HFFc6 (cell line): ENCODE data around the gene ATG12. TPM values are rescaled to one million over a fixed set of nuclear protein-coding genes. Genes with fewer than 3 reads are reported as not detected.

ENCODE experiments used
- DNase-seq: peaks from one replicate; pipeline ENCODE4 v3.0.0-alpha.2; 2018
- H3K27ac Mint-ChIP-seq: 2 replicates; pipeline ENCODE4 v1.8.0; 2020; ENCODE audit warnings: mild to moderate bottlenecking, mixed read lengths
- H3K27me3 Mint-ChIP-seq: 2 replicates; pipeline ENCODE4 v1.8.0; 2021; ENCODE audit warnings: mild to moderate bottlenecking, moderate library complexity, mixed read lengths; ENCODE audit not compliant: insufficient read depth
- H3K36me3 Mint-ChIP-seq: 2 replicates; pipeline ENCODE4 v1.8.0; 2021; ENCODE audit warnings: low read depth, mixed read lengths
- H3K4me1 Mint-ChIP-seq: 2 replicates; pipeline ENCODE4 v1.8.0; 2020; ENCODE audit warnings: low read depth, mixed read lengths
- H3K4me3 Mint-ChIP-seq: 2 replicates; pipeline ENCODE4 v1.8.0; 2020; ENCODE audit warnings: mild to moderate bottlenecking, moderate library complexity, mixed read lengths
- H3K9me3 Mint-ChIP-seq: 2 replicates; pipeline ENCODE4 v1.8.0; 2020; ENCODE audit warnings: mild to moderate bottlenecking, mixed read lengths
- CTCF ChIP-seq: fragments of 200-600 bp; sonication (generic); IDR thresholded peaks from 2 replicates; pipeline ENCODE4 v1.5.0; 2021; ENCODE audit warnings: antibody characterized with exemption, mild to moderate bottlenecking
- total RNA-seq, 6 experiments: library from RNA; stranded (reverse); fragmentation: NEBNext Ultra II Directional; extraction: Animal tissue kit (Norgen Biotek cat#: 25700); gene quantifications; 2 replicates in 1 of 6; 3 replicates in 5 of 6; pipeline ENCODE4 v1.2.3, GENCODE V29; 2021

Gene ATG12
- total RNA-seq, 6 experiments from 2014 or later, result 58.3 to 75.9 (median 63.3) TPM

GRCh38 chr5:115778417-115778816 is 62.9 kb downstream of the ATG12 start:
- no peaks in the 10 kb centered on the region for H3K4me1 Mint-ChIP-seq
- peaks cover 6% of the 10 kb centered on the region; the same call in 1 of the 2 replicates for H3K27me3 Mint-ChIP-seq
- no peak overlapping the region for H3K4me3 Mint-ChIP-seq
- DNase-seq, result no peak
- no peak overlapping the region for H3K27ac Mint-ChIP-seq
- H3K36me3 Mint-ChIP-seq, result no peaks in the 10 kb centered on the region
- no peak for TF ChIP-seq CTCF
- no peaks in the 10 kb centered on the region for H3K9me3 Mint-ChIP-seq

Other genes with a start within 250 kb of the ATG12 start
- gene TICAM2, start 239.1 kb downstream of the ATG12 start, total RNA-seq, result 10 to 100 TPM in 4 of 6 experiments, 1 to 10 TPM in 2; 8.3 to 15.9 (median 13.1) TPM
- gene TMED7, start 215.5 kb downstream of the ATG12 start, total RNA-seq, result 100 to 1,000 TPM; 162 to 194 (median 175) TPM
- gene CDO1, start 24.9 kb downstream of the ATG12 start, total RNA-seq, result under 1 TPM in 4 of 6 experiments, not detected in 2; 0.12 to 0.26 (median 0.18) TPM
- gene AP3S1, start 370 bp upstream of the ATG12 start, total RNA-seq, result 100 to 1,000 TPM; 109 to 131 (median 122) TPM
- under 1 TPM in 4 of 6 experiments, not detected in 2; 0.07 to 0.41 (median 0.16) TPM for gene LVRN, start 120.9 kb upstream of the ATG12 start, total RNA-seq
- gene ARL14EPL, start 190.9 kb upstream of the ATG12 start, total RNA-seq, result not detected
- 10 to 100 TPM; 19.0 to 25.0 (median 22.0) TPM for gene COMMD10, start 243.5 kb upstream of the ATG12 start, total RNA-seq